GF-D8 (cell line): ENCODE results near the gene LHPP.
A peak's percentile ranks its signal among the peaks of the same experiment; 100 is the strongest.
"Not testable (repeated sequence)": the region's sequence is repeated elsewhere in the genome, so short reads cannot be mapped to it uniquely, and the experiment has no call there.

ENCODE experiments used
- DNase-seq: peaks from one replicate; lab custom pipeline; 2025; lab: John Stamatoyannopoulos, UW

The LHPP gene

GRCh38 chr10:124606822-124607221 lies 145.2 kb downstream of the LHPP start:
- no peak for DNase-seq

GRCh38 chr10:124607693-124608092 lies 146.1 kb downstream of the LHPP start:
- no peak for DNase-seq

GRCh38 chr10:124608093-124608721 lies 146.6 kb downstream of the LHPP start:
- no peak for DNase-seq

GRCh38 chr10:124609698-124610097 lies 148.1 kb downstream of the LHPP start:
- DNase-seq: no peak

GRCh38 chr10:124610186-124610585 lies 148.6 kb downstream of the LHPP start:
- DNase-seq: not testable (repeated sequence)

- DNase-seq: not testable (repeated sequence)
Measured at GRCh38 chr10:124610851-124611250, 149.2 kb downstream of the LHPP start.

- peak; percentile 63 for DNase-seq
Measured at GRCh38 chr10:124611738-124612137, 150.1 kb downstream of the LHPP start.

- no peak for DNase-seq
Measured at GRCh38 chr10:124612611-124613498, 151.2 kb downstream of the LHPP start.

GRCh38 chr10:124614003-124614659 lies 152.5 kb downstream of the LHPP start:
- DNase-seq: no peak

- DNase-seq: no peak
Measured at GRCh38 chr10:124615259-124615658, 153.6 kb downstream of the LHPP start.

- no peak for DNase-seq
Measured at GRCh38 chr10:124616040-124616835, 154.6 kb downstream of the LHPP start.

- no peak for DNase-seq
Measured at GRCh38 chr10:124616836-124617130, 155.2 kb downstream of the LHPP start.

GRCh38 chr10:124618470-124619073 lies 156.9 kb downstream of the LHPP start:
- DNase-seq: no peak

GRCh38 chr10:124619195-124619594 lies 157.6 kb downstream of the LHPP start:
- no peak for DNase-seq

GRCh38 chr10:124619802-124620490 lies 158.3 kb downstream of the LHPP start:
- DNase-seq: no peak

GRCh38 chr10:124621637-124622036 lies 160.0 kb downstream of the LHPP start:
- no peak for DNase-seq

- no peak for DNase-seq
Measured at GRCh38 chr10:124622158-124622557, 160.5 kb downstream of the LHPP start.

GRCh38 chr10:124622866-124623536 lies 161.4 kb downstream of the LHPP start:
- DNase-seq: no peak

- DNase-seq: no peak
Measured at GRCh38 chr10:124624006-124624405, 162.4 kb downstream of the LHPP start.

GRCh38 chr10:124624466-124624865 lies 162.8 kb downstream of the LHPP start:
- DNase-seq: no peak

- no peak for DNase-seq
Measured at GRCh38 chr10:124624895-124625294, 163.3 kb downstream of the LHPP start.
